Activated CD8-positive, alpha-beta memory T cell treated with anti-CD3 and anti-CD28 coated beads, Interleukin-2, amount 50 U/mL, for 48 hours (primary cell): Measurements from ENCODE around the gene OR12D2.
"Not testable (repeated sequence)": the region's sequence is repeated elsewhere in the genome, so short reads cannot be mapped to it uniquely, and the experiment has no call there.

ENCODE experiments used
- DNase-seq: peaks from one replicate; pipeline ENCODE4 v3.0.0-alpha.2; 2020

OR12D2 gene, protein sequence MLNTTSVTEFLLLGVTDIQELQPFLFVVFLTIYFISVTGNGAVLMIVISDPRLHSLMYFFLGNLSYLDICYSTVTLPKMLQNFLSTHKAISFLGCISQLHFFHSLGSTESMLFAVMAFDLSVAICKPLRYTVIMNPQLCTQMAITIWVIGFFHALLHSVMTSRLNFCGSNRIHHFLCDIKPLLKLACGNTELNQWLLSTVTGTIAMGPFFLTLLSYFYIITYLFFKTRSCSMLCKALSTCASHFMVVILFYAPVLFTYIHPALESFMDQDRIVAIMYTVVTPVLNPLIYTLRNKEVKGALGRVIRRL

DNA sequence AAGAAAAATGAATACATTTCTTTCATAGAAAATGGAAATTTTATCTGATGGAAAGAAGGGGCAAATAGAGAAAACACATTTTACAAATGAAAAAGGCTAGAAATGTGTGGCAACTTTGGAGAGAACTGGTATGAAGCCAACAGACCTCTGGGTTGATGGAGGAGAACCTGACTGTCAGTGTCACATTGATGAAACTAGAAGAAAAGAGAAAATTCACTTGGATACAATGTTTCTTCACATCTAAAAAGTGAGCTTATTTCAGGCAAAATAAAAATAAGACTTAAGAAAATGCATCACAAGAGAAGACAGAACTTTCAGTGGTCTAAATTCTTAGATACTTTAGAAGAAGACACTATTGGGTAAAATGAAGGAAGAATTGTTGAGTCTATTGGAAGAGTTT, at the start of gene OR12D2:
Gene OR12D2 (plus strand): TSS at position 301 of the 400 bp plus-strand sequence. CDS start 1,069 bp downstream, outside the sequence.
- DNase-seq: no peak

DNA sequence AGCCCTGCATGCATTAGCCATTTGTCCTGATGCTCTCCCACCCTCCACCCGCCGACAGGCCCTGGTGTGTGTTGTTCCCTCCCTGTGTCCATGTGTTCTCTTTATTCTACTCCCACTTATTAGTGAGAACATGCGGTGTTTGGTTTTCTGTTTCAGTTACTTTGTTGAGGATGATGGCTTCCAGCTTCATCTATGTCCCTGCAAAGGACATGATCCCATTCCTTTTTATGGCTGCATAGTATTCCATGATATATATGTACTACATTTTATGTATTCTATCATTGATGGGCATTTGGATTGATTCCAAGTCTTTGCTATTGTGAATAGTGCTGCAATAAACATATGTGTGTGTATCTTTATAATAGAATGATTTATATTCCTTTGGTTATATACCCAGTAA, 46.1 kb upstream of the OR12D2 start:
- DNase-seq: not testable (repeated sequence)

DNA sequence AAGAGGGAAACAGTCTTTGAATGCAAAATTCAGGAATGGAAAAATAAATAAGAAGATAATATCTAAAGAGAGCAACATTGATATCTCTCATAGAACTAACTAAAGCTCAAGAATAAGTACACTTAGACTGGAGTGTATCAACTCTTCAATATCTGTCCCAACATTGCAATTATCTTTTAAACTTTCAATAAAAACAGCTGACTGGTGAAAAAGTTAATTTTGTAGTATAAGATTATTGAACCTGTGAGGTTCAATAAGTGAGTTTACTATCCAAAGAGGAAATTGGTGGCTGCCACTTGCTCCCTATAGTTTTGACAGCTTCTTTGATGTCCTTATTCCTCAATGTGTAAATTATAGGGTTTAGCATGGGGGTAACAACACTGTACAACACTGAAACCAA, 40.5 kb upstream of the OR12D2 start:
- DNase-seq: no peak

DNA sequence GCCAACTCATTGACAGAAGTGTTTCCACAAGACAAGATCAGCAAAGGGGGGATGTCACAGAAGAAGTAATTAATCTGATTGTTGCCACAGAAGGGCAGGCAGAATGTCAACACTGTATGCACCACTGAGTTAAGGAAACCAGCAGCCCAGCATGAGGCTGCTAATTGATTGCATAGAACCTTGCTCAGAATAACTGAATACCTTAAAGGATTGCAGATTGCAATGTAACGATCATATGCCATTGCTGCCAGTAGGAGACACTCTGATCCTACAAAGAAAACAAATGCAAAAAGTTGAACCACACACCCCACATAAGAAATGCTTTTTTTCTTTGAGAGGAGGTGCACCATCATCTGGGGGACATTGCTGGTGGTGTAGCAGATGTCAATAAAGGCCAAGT, 39.8 kb upstream of the OR12D2 start:
- no peak for DNase-seq

DNA sequence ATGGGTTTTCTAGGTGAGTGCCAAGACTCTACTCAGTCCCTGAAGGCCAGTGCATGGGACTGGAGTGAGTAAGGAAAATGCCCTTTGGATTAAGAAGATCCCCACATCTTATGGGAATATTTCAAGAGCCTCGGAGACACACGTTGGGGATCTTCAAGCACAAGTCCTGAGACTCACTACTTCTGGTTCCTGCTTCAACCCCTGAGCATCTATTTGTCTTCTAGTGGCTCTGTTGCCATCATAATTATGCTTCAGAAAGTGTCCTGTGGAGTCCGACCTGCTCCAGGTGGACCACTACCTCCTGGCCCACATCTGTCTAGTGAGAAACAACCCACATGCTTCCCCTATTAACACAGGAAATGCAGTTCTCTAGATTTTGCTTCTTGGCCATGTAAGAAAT, 26.7 kb upstream of the OR12D2 start, which contains the start of gene OR5V1:
Gene OR5V1 (minus strand): TSS at position 101 of the 400 bp plus-strand sequence. CDS start 12,670 bp downstream, outside the sequence.
- DNase-seq: no peak

DNA sequence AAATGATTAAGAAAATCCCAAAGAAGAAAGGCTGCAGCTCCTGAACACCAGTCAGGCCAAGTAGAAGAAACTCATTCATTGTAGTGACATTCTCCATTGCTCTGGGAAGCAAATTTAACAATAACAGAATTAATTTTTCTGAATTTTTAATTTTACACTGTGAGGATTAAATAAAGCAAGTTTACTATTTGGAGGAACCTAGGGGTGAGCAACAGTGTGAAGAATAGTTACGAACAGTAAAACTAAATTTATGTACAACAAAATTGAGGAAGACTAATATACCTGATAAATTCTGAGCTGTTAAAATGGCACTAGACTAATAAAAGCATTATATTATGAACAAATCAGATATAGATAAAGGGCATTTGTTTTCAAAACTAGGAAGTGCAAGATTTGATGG, 20.2 kb upstream of the OR12D2 start, which contains the start of gene OR12D3:
Gene OR12D3 (minus strand): TSS at position 101 of the 400 bp plus-strand sequence. CDS start 4 bp downstream, at position 97.
- DNase-seq: no peak

DNA sequence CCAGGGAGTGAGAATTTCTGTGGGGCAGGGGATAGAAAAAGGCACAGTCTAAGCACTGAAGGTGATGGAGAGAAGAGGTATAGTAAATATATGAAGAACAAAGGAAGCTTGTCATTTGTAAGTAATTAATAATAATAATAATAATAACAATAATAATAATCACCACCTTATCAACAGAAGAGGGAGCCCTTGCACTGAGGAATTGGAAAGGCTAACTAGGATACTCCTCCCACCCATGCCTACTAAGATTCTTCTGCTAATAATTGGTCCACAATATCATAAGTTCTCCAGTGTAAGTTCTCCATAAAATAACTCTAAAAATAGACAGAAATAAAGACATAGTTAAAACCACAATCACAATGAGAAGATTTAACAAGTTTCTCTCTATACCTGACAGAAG, 19.4 kb upstream of the OR12D2 start:
- no peak for DNase-seq

DNA sequence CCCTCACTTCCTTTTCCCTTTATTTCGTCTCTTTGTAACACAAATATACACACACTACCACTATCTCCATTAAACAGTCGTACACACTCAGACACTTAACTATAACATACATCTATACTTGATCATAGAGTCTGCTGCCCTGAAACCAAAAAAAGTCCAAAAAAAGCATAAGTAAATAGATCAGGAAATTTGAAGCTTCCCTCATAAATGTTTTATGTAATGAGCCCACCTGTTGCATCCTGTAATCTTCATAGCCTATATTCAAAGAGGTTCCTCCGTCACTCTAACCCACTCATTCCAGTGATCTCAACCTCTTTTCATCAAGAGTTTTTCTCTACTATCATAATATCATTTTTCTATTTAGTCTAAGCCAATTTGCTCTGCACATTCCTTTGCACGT, 6.9 kb upstream of the OR12D2 start:
- DNase-seq: no peak

DNA sequence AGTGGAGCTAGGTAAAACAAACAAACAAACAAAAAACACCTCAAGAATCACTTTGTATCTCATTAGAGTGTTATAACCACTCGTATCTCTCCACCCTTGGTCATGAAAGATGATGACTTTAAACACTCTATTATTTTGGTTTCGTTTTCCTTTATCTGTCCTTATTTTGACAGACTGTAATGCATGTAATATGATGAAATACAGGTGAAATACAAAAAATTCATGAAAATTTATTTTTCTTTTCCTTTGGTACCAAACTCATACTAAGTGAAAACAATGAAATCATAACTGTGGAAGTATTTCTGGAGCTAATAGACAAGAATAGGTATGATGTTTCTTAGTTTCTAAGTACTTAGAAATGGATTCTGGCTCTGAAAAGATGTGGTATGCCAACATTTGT, 4.1 kb downstream of the OR12D2 start:
- DNase-seq: no peak

DNA sequence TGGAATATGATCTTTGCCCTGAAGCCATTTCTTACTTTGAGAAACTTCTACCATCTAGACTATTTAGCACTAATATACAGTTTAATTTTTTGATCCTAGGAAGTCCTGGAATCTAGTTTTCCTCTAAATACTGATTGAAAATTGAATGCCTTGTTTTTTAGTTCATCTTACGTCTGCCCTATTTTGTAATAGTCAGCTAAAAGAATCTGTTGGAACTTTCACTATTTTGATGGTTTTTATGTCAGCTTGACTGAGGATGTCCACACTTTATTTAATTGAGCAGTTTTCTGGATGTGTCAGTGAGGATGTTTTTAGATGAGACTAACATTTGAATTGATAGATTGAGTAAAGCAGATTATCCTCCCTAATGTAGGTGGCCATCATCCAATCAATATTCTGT, 8.4 kb downstream of the OR12D2 start:
- DNase-seq: no peak

DNA sequence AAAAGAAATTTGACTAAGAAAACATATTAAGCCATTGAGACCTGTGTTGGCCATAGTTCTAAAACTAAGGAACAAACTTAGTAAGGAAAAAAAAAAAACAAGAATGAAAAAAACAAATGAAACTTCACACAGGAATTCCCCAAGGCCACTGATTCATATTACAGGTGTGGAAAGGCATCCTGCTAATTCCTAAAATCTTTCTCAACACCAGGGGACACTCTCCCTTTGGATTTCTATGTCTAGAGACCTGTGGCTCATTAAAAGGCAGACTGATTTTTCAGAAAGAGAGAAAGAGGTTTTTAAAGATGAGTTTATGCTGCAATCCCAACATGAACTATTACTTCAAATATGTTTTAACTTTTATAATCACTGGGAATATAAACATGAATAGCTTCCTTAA, 19.2 kb downstream of the OR12D2 start, which contains the start of gene OR12D1:
Gene OR12D1 (plus strand): TSS at position 341 of the 400 bp plus-strand sequence.
- no peak for DNase-seq

DNA sequence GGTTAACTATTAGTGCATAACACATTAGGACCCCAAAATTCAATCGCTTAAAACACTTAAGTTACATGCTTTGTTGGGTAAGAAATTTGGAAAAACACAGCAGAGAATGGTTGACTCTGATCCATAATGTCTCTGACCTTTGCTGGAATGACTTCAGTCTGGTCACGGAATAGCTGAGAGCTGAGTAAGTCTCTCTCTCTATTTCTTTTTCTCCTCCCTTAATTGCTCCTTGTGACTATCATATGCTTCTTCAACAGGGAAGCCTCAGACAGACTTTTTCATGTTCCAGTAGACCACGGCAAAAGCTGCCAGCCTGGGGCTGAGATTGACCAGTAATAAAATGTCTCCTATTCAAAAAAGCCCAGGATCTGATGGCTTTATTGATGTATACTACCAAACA, 24.1 kb downstream of the OR12D2 start:
- DNase-seq: no peak

DNA sequence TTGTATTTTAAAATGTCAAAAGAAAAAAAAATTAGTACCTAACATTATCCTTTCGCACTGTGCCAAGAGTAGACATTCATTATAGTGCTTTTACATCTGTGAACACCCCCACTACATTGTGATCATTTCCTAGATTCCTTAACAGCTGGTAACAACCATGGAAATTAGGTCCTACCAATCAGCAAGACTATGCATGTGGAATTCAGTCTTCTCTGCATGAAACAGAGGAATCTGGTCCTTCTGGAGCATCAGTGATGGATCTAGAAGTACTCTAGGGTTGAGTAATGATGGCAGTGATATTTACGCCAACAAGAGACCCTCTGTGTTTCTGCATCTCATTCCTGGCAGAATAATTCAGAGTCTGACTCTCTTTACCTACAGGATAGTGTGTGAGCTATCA, 28.7 kb downstream of the OR12D2 start:
- DNase-seq: no peak

DNA sequence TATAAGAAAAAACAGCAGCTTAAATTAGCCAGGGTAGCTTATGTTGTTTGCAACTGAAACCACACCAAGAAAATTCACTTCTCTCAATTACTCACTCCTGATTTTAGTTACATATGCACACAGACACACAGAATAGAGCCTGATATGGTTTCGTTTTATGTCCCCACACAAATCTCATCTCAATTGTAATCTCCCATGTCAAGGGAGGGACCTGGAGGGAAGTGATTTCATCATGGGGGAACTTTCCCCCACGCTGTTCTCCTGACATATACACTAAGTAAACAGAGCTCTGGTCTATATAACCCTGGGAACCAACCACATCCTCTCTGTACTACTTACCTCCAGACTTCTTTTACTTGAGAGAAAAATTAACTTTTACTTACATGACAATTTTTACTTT, 29.1 kb downstream of the OR12D2 start:
- no peak for DNase-seq

DNA sequence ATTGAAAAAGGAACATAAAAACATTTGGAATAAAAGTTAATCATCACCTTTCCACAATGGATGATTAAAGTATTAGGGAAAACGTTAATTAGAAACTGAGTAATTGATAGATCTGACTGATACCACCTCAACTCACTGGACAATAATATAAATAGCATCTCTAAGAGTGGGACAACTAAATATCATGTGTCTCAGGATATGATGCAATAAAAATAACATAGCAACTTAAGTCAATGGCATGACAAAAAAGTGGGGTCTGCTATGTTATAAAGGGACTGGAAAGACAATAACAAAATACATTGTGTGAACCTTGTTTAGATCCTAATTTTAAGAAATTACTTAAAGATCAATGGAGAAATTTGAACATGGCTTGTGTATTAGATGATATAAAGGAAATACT, 29.6 kb downstream of the OR12D2 start:
- no peak for DNase-seq

DNA sequence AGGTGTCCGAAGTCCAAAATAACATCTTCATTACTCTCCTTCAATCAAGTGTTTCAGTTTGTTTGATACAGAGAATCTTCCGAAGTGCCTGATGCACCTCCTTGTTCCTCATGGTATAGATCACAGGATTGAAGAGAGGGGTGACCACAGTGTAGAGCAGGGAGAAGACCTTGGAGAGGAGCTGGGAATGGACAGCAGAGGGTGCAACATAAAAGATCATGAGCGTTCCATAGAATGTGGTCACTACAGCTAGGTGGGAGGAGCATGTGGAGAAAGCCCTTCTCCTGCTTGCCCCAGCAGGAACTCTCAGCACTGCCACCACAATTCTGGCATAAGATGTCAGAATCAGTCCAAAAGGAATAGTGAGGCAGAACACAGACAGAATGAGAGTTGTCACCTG, 31.2 kb downstream of the OR12D2 start:
- DNase-seq: no peak

DNA sequence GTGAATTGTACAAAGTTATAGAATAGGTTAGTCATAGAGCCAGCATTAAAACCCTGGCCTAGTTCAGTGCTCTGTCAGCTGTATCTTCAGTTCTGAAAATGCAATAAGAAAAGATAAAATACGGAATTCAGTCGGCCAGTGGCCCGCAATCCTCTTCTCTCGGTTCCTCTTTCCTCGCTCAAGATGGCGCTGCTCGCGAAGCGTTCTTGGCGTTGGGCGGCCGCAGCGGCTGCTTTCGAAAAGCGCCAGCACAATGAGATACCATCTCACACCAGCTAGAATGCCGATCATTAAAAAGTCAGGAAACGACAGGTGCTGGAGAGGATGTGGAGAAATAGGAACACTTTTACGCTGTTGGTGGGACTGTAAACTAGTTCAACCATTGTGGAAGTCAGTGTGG, 41.3 kb downstream of the OR12D2 start:
- DNase-seq: not testable (repeated sequence)

DNA sequence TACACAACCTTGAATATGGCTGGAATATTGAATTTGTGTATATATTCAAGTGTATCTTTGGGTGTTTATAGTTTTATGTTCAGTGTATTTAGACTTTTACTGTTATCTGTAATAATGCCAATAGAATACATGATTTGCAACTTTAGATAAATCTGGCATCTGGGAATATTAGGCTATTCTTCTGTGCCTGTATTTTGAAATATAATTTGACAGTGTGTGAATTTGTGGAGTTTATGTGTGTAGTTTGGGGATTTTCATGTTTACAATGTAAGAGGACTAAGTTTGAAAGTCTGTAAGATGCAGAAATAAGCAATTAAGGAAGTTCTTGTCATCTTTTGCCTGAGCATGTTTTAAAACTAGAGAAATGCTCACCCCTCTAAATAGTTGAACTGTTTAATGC, 43.6 kb downstream of the OR12D2 start, which contains the start of gene OR10C1:
Gene OR10C1 (plus strand): TSS at position 301 of the 400 bp plus-strand sequence. CDS start 710 bp downstream, outside the sequence.
- DNase-seq: no peak

DNA sequence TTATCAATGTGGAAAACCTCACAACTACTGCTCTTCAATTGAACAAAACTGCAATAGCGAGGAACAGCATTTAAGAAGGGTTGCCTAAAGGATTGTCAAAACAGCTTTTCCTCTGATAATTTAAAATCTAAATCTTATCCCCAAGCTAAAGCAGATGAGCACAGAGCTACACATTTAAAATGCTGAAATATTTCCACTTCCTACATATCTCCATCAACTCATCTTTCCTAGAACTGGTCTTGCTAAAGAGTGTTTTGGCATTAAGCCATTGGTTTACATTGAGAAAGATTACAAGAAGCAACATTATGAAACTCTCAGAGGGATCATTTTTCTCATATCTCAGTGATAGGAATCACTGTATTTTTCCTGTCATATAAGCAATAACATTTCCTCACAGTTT, 47.3 kb downstream of the OR12D2 start:
- no peak for DNase-seq

DNA sequence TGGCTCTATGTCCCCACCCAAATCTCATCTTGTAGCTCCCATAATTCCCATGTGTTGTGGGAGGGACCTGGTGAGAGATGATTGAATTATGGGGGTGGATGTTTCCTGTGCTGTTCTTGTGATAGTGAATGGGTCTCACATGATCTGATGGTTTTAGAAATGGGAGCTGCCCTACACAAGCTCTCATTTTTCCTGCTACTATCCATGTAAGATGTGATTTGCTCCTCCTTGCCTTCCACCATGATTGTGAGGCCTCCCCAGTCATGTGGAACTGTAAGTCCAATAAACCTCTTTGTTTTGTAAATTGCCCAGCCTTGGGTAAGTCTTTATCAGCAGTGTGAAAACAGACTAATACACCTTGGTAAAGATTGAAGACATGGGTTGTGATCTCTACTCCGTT, 48.6 kb downstream of the OR12D2 start:
- DNase-seq: not testable (repeated sequence)
